Measurements from ENCODE around the gene UBTD2.
"Not testable (repeated sequence)": the region's sequence is repeated elsewhere in the genome, so short reads cannot be mapped to it uniquely, and the experiment has no call there.

UBTD2 gene

DNA sequence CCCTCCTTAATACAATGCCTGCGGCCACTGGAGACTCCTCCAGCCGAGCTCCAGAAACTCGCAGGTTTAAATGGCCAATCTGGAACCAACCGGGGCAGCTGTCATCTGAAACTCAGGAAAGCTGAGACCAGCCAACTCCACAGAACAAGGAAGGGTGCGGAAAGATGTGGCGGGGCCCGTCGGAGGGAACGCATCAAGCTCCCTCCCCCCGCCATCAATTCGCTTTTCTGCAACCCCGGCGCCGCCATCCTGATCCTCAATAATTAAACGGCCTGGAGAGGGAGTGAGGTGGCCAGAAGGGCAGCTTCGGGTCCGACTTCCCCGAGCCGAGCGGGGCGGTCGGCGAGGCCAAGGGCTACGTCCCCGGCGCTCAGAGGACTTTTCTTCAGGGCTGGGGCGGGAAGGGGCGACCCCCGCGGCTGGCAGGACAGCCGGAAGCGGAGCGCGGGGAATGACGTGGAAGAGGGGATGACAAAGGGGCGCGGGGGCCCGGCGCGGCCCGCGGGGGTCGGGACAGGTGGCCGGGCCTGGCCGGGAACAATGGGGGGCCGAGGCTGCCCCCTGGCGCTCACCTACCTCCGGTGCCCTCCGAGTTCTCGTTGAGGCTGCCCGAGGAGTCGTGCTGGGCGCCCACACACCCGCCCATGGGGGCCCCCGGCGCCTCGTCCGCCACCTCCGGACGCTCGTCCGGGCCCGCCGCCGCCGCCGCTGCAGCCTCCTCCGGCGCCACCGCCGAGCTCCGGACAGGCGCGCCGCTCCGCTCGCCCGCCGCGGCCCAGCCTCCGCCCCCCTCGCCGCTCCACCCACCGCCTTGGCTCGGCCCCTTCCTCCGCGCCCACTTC lies at the start of gene UBTD2:
Gene UBTD2 (minus strand): TSS at position 745 of the 842 bp plus-strand sequence. CDS start 99 bp downstream, at position 646.
- DNase-seq (ENCODE audit: extremely low spot score, insufficient read length, low read depth) (peak; percentile 79), FAIRE-seq (peak; percentile 12)

GRCh38 chr5:172326901-172327300 lies 43.3 kb upstream of the UBTD2 start:
- not testable (repeated sequence) for FAIRE-seq; DNase-seq (ENCODE audit: extremely low spot score, insufficient read length, low read depth)

DNA sequence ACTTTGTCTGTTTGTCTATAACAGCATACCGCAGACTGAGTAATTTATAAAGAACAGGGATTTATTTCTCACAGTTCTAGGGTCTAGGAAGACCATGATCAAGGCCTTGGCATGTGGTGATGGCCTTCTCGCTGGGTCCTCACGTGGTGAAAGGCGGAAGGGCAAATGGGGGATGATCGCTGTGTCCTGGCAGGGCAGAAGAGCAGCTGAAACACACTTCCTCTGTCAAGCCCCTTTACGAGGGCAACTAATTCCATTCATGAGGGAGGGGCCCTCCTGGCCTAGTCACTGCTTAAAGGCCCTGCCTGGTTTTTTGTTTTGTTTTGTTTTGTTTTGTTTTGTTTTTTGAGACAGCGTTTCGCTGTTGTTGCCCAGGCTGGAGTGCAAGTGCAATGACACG lies 41.9 kb upstream of the UBTD2 start:
- FAIRE-seq, result no peak
- DNase-seq (ENCODE audit: extremely low spot score, insufficient read length, low read depth), result no peak

DNA sequence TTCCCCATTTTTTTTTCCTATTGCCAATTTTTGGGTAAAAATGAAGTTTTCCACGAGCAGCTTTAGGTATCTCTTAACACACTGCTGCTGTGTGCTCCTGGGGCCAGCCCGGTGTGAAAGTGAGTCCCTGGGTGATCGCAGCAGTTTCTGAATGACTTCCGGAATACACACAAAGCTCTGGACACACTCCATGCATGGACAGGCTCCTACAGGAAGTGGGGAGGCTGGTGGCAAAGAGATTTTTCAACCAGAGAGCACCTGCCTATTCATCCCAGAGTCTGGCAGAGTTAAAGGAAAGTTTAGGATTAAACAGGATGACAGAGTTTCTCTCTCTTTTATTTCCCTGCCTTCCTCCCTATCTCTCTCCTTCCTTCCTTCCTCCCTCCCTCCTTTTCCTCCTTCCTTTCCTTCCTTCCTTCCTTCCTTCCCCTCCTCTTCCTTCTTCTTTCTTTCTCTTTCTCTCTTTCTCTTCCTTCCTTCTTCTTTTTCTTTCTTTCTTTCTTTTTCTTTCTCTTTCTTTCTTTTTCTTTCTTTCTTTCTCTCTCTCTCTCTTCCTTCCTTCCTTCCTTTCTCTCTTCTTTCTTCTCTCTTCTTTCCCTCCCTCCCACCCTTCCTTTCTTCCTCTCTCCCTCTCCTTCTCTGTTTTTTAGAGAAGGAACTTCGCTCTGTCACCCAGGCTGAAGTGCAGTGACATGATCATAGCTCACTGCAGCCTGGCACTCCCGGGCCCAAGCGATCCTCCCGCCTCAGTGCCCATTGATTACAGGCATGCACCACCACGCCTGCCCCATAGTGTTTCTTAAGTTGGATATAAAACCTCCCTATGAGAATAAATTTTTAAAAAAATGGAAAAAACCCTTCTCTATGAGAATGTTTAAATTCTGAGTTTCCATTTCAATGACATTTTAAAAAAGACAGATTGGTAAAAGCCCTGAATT lies 38.7 kb upstream of the UBTD2 start:
- no peak for DNase-seq (ENCODE audit: extremely low spot score, insufficient read length, low read depth)
- peak; percentile 39 for FAIRE-seq

DNA sequence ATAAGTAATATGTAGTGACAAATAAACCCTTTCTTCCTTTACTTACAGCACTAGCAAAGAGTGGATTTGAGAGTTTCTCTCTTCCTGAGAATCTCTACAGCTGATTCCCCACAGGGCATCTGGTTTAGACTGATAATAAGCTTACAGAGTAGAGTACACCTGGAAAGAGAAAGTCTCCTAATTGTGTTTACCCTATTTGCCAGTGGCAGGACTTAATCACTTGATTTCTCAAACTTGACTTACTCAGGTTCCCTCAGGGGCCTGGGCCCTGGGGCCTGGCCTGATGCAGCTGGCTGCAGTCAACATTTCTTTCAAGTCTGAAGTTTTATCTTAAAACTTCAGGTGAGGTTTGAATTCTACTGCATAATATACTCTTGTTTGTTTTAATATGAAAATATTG lies 38.0 kb upstream of the UBTD2 start:
- FAIRE-seq (no peak), DNase-seq (ENCODE audit: extremely low spot score, insufficient read length, low read depth) (no peak)

- FAIRE-seq, result no peak
- no peak for DNase-seq (ENCODE audit: extremely low spot score, insufficient read length, low read depth)
Observed at GRCh38 chr5:172319708-172320441, 36.3 kb upstream of the UBTD2 start.

DNA sequence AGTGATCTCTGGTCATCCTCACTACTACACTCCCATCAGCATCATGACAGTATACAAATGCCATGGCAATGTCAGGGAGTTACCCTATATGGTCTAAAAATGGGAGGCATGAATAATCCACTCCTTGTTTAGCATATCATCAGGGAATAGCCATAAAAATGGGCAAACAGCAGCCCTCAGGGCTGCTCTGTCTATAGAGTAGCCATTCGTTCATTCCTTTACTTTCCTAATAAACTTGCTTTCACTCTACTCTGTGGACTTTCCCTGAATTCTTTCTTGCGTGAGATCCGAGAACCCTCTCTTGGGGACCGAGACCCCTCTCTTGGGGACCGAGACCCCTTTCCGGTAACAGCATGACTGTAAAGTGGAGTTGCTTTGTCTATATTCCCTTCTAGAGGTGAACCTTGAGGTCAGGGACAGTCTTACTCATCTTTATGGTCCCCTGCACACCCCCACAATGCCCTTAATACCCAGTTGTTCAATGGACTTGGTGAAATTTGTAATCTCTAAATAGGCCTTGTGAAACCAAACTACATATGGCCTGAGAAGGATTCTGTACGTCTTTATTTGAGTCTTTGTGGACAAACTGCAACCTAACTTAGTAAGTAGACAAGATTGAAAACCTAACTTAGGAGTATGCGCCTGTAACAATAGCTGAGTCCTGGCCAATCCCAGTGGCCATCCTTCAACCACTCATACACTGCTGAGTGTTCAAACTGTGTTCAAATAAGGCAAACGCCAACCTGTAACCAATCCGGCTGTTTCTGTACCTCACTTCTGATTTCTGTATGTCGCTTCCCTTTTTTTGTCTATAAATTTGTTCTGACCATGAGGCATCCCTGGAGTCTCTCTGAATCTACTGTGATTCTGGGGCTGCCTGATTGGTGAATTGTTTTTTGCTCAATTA lies 32.3 kb upstream of the UBTD2 start:
- FAIRE-seq (no peak), DNase-seq (ENCODE audit: extremely low spot score, insufficient read length, low read depth) (no peak)

DNA sequence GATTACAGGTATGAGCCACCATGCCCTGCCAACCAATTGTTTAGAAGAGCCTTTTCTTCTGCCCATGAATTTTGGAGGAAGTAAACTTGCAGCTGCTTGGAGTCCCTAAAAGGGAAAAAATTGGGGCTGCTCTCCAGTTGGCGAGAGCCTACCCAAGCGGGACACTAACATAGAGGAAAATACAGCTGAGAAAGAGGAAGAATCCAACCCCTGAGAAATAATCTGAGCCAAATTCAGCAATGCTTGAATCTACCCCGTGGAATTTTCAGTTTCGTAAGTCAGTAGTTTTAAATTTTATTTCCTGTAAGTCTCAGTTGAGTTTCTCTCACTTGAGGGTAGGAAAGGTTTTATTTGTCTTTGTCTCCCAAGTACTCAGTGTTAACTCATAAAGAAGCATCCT lies 30.4 kb upstream of the UBTD2 start:
- FAIRE-seq, result no peak
- DNase-seq (ENCODE audit: extremely low spot score, insufficient read length, low read depth), result no peak

DNA sequence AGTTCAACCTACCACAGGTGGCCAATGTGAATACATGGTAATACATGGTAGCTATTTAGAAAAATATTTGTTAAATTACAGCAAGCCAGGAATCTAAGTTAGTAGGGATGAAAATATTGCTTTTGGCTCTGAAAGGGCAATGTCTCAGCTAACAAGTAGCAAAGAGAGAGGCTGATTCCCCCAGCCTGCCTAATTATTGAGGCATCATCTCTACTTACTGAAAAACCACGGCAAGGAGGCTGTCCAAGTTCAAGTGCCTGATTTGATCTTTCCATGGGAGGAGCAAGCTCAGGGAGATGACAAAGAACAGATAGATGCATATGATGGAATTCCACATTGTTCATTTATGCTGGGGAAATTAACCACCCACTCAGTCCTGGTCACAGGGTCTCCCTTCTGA lies 28.7 kb upstream of the UBTD2 start:
- FAIRE-seq (no peak), DNase-seq (ENCODE audit: extremely low spot score, insufficient read length, low read depth) (no peak)

DNA sequence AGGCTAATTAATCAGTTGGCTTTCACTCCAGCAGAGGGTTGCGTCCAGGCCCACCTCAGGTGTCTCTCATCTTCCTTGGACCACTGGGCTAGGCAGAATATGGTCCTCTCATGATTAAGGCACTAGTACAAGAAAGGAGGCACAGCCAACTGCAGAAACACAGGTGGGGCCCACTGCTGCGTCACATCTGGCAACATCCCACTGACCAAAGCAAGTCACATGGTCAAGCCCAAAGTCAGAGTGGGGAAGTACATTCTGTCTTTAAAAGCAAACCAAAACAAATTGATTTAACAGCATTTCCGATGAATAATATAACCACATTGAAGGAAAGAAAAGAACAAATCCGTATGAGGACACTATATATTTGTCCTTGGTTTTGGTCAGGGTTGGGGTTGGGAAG lies 28.0 kb upstream of the UBTD2 start:
- DNase-seq (ENCODE audit: extremely low spot score, insufficient read length, low read depth), result no peak

GRCh38 chr5:172311026-172311425 lies 27.5 kb upstream of the UBTD2 start:
- DNase-seq (ENCODE audit: extremely low spot score, insufficient read length, low read depth) (no peak), FAIRE-seq (no peak)

More for the DNA sequence above, 28.0 kb upstream of the UBTD2 start:
- no peak for FAIRE-seq

DNA sequence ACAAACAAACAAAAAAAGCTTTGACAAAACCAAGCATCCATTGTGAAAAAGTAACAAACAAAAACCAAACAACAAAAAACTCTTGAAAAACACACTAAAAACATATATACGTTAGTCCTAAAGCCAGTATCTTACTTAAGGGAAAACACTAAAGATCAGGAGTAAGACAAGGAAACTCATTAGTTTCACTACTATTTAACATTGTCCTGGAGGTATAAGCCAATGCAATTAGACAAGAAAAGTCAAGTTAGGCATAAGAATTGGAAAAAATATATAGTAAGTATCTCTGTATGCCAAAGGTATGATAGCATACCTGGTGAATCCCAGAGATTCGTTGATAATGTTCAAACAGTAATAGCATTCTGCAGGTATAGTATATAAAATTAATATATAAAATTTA lies 21.8 kb upstream of the UBTD2 start:
- FAIRE-seq, result no peak

GRCh38 chr5:172303572-172304335 lies 20.2 kb upstream of the UBTD2 start:
- no peak for FAIRE-seq
- DNase-seq (ENCODE audit: extremely low spot score, insufficient read length, low read depth), result no peak

More for the DNA sequence above, 21.8 kb upstream of the UBTD2 start:
- DNase-seq (ENCODE audit: extremely low spot score, insufficient read length, low read depth), result no peak

GRCh38 chr5:172303162-172303561 lies 19.6 kb upstream of the UBTD2 start:
- FAIRE-seq (no peak), DNase-seq (ENCODE audit: extremely low spot score, insufficient read length, low read depth) (no peak)

DNA sequence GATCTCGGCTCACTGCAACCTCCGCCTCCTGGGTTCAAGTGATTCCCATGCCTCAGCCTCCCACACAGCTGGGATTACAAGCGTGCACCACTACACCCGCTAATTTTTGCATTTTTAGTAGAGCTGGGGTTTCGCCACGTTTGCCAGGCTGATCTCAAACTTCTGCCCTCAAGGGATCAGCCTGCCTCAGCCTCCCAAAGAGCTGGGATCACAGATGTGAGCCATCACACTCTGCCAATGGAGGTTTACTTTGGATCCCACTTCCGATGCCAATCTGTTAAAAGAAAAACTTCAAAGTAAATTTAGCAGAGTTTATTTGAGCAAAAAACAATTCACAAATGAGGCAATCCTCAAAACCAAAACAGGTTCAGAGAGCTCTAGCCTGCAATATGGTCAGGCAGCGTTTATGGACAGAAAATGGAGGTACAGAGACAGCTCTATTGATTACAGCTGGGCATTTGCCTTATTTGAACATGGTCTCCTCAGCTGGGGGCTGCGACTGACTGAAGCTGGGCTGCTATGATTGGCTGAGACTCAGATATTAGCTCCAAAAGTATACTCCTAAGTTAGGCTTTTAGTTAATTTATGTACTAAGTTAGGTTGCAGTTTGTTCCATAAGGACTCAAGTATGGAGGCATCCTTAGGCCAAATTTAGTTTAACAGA lies 18.6 kb upstream of the UBTD2 start:
- DNase-seq (ENCODE audit: extremely low spot score, insufficient read length, low read depth), result no peak

GRCh38 chr5:172299916-172300439 lies 16.4 kb upstream of the UBTD2 start:
- FAIRE-seq (no peak), DNase-seq (ENCODE audit: extremely low spot score, insufficient read length, low read depth) (no peak)

More for the DNA sequence above, 18.6 kb upstream of the UBTD2 start:
- no peak for FAIRE-seq

DNA sequence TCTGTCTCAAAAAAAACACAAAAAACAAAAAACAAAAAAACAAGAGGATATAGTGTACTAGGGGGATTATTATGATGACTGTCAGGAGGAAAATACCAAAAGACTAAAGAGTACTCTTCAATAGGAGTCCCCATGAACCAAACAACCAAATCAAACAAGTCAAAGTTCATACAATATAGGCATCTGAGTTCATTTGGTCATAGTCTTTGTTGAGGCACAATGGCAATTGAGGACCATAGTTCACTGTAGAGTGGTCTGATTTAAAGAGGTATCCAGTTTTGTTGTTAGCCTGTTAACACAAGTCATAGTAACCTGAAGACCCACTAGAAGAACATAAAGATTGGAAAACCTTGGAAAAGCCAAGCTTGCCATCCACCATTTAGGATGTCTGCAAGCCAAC lies 11.3 kb upstream of the UBTD2 start:
- no peak for DNase-seq (ENCODE audit: extremely low spot score, insufficient read length, low read depth)

More for the DNA sequence above, 11.3 kb upstream of the UBTD2 start:
- no peak for FAIRE-seq
